PC-3 (cell line): ENCODE data around the gene JSRP1. TPM values are rescaled to one million over a fixed set of nuclear protein-coding genes. Genes with fewer than 3 reads are reported as not detected.

Experiments
- ATAC-seq: fragments of 200-7000 bp; cut with Tn5 transposase; 2 replicates; pipeline ENCODE4 v1.9.1; 2020; ENCODE audit warnings: mild to moderate bottlenecking, moderate library complexity
- BruUV-seq: library from RNA; stranded (reverse); fragments of 400-500 nt; replicated peaks from 2 replicates; lab custom pipeline; 2021; lab: Mats Ljungman, UMichigan
- CTCF ChIA-PET: fragments of 300-600 bp; sonication (Branson Sonifier 250); formaldehyde crosslinking; loops from one replicate; lab custom pipeline; 2022; ENCODE audit warnings: antibody characterized with exemption; lab: Charles Lee
- POLR2A ChIA-PET: fragments of 300-600 bp; sonication (Branson Sonifier 250); formaldehyde crosslinking; loops from one replicate; lab custom pipeline; 2022; ENCODE audit warnings: antibody characterized with exemption; ENCODE audit not compliant: unreplicated experiment; lab: Charles Lee
- DNase-seq: peaks from one replicate; pipeline ENCODE4 v3.0.0-alpha.2; 2015
- H2AFZ ChIP-seq: fragments of 300-600 bp; sonication (generic); 2 replicates; pipeline ENCODE4 v1.6.0; 2016; ENCODE audit warnings: antibody characterized with exemption, low read length
- H3F3A ChIP-seq: fragments of 300-600 bp; sonication (generic); one replicate; pipeline ENCODE4 v1.6.0; 2017; ENCODE audit warnings: antibody characterized with exemption, low read length, control low read depth, mild to moderate bottlenecking; ENCODE audit not compliant: unreplicated experiment
- H3K27ac ChIP-seq: fragments of 300-600 bp; sonication (generic); 2 replicates; pipeline ENCODE4 v1.5.1; 2016; ENCODE audit warnings: mild to moderate bottlenecking, low read length
- H3K27me3 ChIP-seq: fragments of 300-600 bp; sonication (generic); 2 replicates; pipeline ENCODE4 v1.6.1; 2016; ENCODE audit warnings: low read length, mixed read lengths
- H3K36me3 ChIP-seq: fragments of 300-600 bp; sonication (generic); 2 replicates; pipeline ENCODE4 v1.6.1; 2016; ENCODE audit warnings: low read depth, mixed run types, low read length, mixed read lengths
- H3K4me1 ChIP-seq: fragments of 300-600 bp; sonication (generic); 2 replicates; pipeline ENCODE4 v1.5.1; 2016; ENCODE audit warnings: low read length; ENCODE audit not compliant: insufficient read depth
- H3K4me2 ChIP-seq: fragments of 300-600 bp; sonication (generic); 2 replicates; pipeline ENCODE4 v1.6.0; 2016; ENCODE audit warnings: low read length
- H3K4me3 ChIP-seq: fragments of 300-600 bp; sonication (generic); 2 replicates; pipeline ENCODE4 v1.5.1; 2016; ENCODE audit warnings: mild to moderate bottlenecking, low read length, mixed read lengths
- H3K79me2 ChIP-seq: fragments of 300-600 bp; sonication (generic); 2 replicates; pipeline ENCODE4 v1.6.1; 2017; ENCODE audit warnings: low read length, mixed read lengths
- H3K9ac ChIP-seq: fragments of 300-600 bp; sonication (generic); 2 replicates; pipeline ENCODE4 v1.6.0; 2016; ENCODE audit warnings: mild to moderate bottlenecking, low read length
- H3K9me2 ChIP-seq: fragments of 300-600 bp; sonication (generic); replicated peaks from 2 replicates; pipeline ENCODE4 v1.6.1; 2016; ENCODE audit warnings: mixed run types, low read length, mixed read lengths
- H3K9me3 ChIP-seq: fragments of 300-600 bp; sonication (generic); 2 replicates; pipeline ENCODE4 v1.6.1; 2016; ENCODE audit warnings: low read length, mixed read lengths
- H4K20me1 ChIP-seq: fragments of 300-600 bp; sonication (generic); 2 replicates; pipeline ENCODE4 v1.6.1; 2016; ENCODE audit warnings: low read length, mixed read lengths
- EZH2 ChIP-seq: fragments of 300-600 bp; sonication (generic); IDR thresholded peaks from one replicate; pipeline ENCODE4 v1.6.1; 2017; ENCODE audit warnings: antibody characterized with exemption, mild to moderate bottlenecking, low read length; ENCODE audit not compliant: unreplicated experiment
- EZH2phosphoT487 ChIP-seq: fragments of 300-600 bp; sonication (generic); IDR thresholded peaks from 2 replicates; pipeline ENCODE4 v1.6.1; 2018; ENCODE audit warnings: mild to moderate bottlenecking, antibody characterized with exemption, low read length, borderline replicate concordance
- intact Hi-C: fragments of 100-400 bp; cut with micrococcal nuclease; formaldehyde crosslinking; loops from 2 replicates; pipeline ENCODE4 v1.9.0; 2023
- total RNA-seq: library from RNA; depleted of rRNA; stranded (reverse); fragments of >200 nt; gene quantifications from 2 replicates; pipeline ENCODE4 v1.2.3, GENCODE V29; 2014
- TF ChIP-seq, protein P1 (sequence below): fragments of 300-600 bp; sonication (generic); conservative IDR thresholded peaks from 2 replicates; pipeline ENCODE4 v1.5.1; 2017; ENCODE audit warnings: antibody characterized with exemption, low read depth, mild to moderate bottlenecking, low read length

The JSRP1 gene
- total RNA-seq, 1 experiment from 2014 or later, result not detected

DNA sequence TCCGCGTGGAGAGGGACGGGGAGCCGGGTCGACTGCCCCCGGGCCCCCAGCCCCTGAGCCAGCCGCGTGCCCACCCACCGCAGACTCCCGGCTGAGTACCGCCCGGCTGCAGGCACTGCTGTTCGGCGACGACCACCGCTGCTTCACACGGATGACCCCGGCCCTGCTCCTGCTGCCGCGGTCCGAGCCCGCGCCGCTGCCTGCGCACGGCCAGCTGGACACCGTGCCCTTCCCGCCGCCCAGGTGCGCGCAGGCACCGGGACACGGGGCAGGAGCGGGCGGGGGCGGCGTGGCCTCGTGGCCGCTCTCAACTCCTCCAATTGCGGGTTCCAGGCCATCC lies 5.5 kb downstream of the JSRP1 start:
- Histone ChIP-seq H3K36me3 (no peaks in the 10 kb centered on the region; the same call in 1 of the 2 replicates), H3K4me1 (no peaks in the 10 kb centered on the region), H3K9me3 (no peaks in the 10 kb centered on the region), H4K20me1 (no peaks in the 10 kb centered on the region), H3K9ac (no peak overlapping the region), H3K79me2 (no peaks in the 10 kb centered on the region), H3K9me2 (no peaks in the 10 kb centered on the region), H3K27me3 (no peaks in the 10 kb centered on the region), H3F3A (no peaks in the 10 kb centered on the region), H3K4me3 (no peak overlapping the region), H2AFZ (no peak overlapping the region), H3K4me2 (no peak overlapping the region), H3K27ac (no peak overlapping the region)
- ChIA-PET CTCF (no interaction called here), POLR2A (no interaction called here)
- no TSS peak for BruUV-seq
- ATAC-seq, result no peak; the same call in 1 of the 2 replicates
- TF ChIP-seq, protein P1, sequence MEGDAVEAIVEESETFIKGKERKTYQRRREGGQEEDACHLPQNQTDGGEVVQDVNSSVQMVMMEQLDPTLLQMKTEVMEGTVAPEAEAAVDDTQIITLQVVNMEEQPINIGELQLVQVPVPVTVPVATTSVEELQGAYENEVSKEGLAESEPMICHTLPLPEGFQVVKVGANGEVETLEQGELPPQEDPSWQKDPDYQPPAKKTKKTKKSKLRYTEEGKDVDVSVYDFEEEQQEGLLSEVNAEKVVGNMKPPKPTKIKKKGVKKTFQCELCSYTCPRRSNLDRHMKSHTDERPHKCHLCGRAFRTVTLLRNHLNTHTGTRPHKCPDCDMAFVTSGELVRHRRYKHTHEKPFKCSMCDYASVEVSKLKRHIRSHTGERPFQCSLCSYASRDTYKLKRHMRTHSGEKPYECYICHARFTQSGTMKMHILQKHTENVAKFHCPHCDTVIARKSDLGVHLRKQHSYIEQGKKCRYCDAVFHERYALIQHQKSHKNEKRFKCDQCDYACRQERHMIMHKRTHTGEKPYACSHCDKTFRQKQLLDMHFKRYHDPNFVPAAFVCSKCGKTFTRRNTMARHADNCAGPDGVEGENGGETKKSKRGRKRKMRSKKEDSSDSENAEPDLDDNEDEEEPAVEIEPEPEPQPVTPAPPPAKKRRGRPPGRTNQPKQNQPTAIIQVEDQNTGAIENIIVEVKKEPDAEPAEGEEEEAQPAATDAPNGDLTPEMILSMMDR, result no peak
- TF ChIP-seq EZH2 (no peak), EZH2phosphoT487 (no peak)
- DNase-seq, result no peak
- intact Hi-C loops, result no loop called here

DNA sequence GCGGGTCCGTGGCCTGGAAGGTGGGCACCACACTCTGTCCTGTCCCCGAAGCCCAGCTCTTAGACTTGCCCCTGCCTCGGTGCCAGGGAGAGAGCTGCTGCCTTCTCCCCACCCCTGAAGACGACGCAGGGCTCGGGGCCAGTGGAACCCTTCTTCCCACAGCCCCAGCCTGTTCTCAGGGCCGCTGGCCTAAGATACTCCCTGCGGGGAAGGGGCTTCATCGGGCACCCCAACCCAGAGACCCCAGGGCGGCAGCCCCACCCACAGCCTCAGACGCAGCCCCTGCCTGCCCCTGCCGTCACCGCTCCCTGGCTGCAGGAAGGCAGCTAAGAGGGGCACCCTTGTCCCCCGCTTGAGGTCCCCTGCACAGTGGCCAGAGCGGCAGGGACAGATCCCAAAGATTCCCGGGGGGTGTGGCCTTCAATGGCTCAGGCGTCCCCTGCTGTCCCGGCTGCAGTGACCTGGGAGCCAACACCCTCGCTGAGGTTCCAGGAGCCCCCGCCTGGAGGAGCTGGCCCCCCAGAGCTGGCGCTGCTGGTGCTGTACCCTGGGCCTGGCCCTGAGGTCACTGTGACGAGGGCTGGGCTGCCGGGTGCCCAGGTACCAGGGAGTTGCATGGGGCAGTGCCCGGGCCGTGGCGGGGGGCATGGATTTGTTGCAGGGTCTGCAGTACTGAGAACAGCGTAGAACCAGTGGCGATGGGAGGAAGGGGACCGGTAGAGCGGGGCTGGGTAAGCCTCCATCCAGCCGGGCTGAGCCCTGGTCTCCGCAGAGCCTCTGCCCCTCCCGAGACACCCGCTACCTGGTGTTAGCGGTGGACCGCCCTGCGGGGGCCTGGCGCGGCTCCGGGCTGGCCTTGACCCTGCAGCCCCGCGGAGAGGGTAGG lies 6.1 kb downstream of the JSRP1 start:
- ChIA-PET POLR2A (no interaction called here), CTCF (no interaction called here)
- H3K9me3 ChIP-seq, result no peaks in the 10 kb centered on the region
- no peak overlapping the region for H3K4me2 ChIP-seq
- ATAC-seq (peak; percentile 19), DNase-seq (no peak)
- H3K9ac ChIP-seq, result no peak overlapping the region
- H3K4me1 ChIP-seq, result no peaks in the 10 kb centered on the region
- intact Hi-C loops, result no loop called here
- no peaks in the 10 kb centered on the region for H3F3A ChIP-seq
- no peaks in the 10 kb centered on the region for H3K27me3 ChIP-seq
- H3K4me3 ChIP-seq, result no peak overlapping the region
- no peaks in the 10 kb centered on the region for H3K79me2 ChIP-seq
- H3K36me3 ChIP-seq, result peaks cover 2% of the 10 kb centered on the region; the same call in 1 of the 2 replicates
- H2AFZ ChIP-seq, result no peak overlapping the region
- H3K27ac ChIP-seq, result no peak overlapping the region
- no peaks in the 10 kb centered on the region for H3K9me2 ChIP-seq
- BruUV-seq, result no TSS peak
- TF ChIP-seq EZH2phosphoT487, result no peak
- TF ChIP-seq, protein P1, result no peak
- no peak for TF ChIP-seq EZH2
- H4K20me1 ChIP-seq, result no peaks in the 10 kb centered on the region
